B cell (primary cell): ENCODE data around the gene CCDC192.

Experiments used
- CTCF ChIP-seq: fragments of 200-600 bp; IDR thresholded peaks from one replicate; pipeline ENCODE4 v1.8.0; 2022; ENCODE audit warnings: antibody characterized with exemption, mild to moderate bottlenecking
- EZH2 ChIP-seq: IDR thresholded peaks from 2 replicates; pipeline ENCODE4 v1.6.1; 2012; ENCODE audit warnings: borderline replicate concordance, low read depth, mild to moderate bottlenecking, moderate library complexity, low read length; ENCODE audit not compliant: insufficient read depth, poor library complexity, severe bottlenecking

GRCh38 chr5:127680595-127680994 is 22.6 kb upstream of the CCDC192 start:
- TF ChIP-seq EZH2 (no peak), CTCF (no peak)
